ENCODE data around the gene MTCL1. TPM values are rescaled to one million over a fixed set of nuclear protein-coding genes. Genes with fewer than 3 reads are reported as not detected.

The MTCL1 gene
- total and polyA plus RNA-seq, 9 of the 15 experiments (the other 6 are each of a cell fraction or from before 2014, with no cell fraction given) = 0.21 to 7.4 (median 3.7) TPM

GRCh38 chr18:8763611-8764010 is 58.3 kb downstream of the MTCL1 start:
- intact Hi-C loops (cut with micrococcal nuclease) = no loop called here
- no TSS peak for BruUV-seq (replicated peaks)
- Histone ChIP-seq H3K79me2 (ENCODE audit: control insufficient read depth, insufficient read depth, low read length) (no peaks in the 10 kb centered on the region), H3K4me1 (replicated peaks in 1 of 2; ENCODE audit: control insufficient read depth in 2 of 2, insufficient read depth in 2 of 2, low read length in 2 of 2) (peaks cover 0 to 2% of the 10 kb centered on the region in 2 experiments; a peak in 1 of 5 replicates), H2AFZ (ENCODE audit: low read depth, low read length) (no peak overlapping the region), H3K9me3 (replicated peaks; ENCODE audit: control insufficient read depth, insufficient read depth, low read depth, low read length) (peaks cover 6% of the 10 kb centered on the region; the same call in 1 of the 2 replicates), H3K36me3 (ENCODE audit: control insufficient read depth, insufficient read depth, low read length) (no peaks in the 10 kb centered on the region), H3K4me3 (no peak overlapping the region), H3K4me2 (ENCODE audit: insufficient read depth, low read length) (no peak overlapping the region), H3K27ac (ENCODE audit: extremely low read depth, low read depth, low read length) (no peak overlapping the region), H3K27me3 (ENCODE audit: control insufficient read depth in 2 of 2, insufficient read depth in 2 of 2, low read length in 2 of 2) (peaks cover 0 to 6% of the 10 kb centered on the region in 2 experiments; a peak in 4 of 5 replicates), H3K9me1 (ENCODE audit: control insufficient read depth, insufficient read depth, low read length) (no peaks in the 10 kb centered on the region), H3K9ac (ENCODE audit: insufficient read depth in 1 of 2, low read depth in 2 of 2, low read length in 2 of 2) (no peak overlapping the region), H4K20me1 (replicated peaks; ENCODE audit: control insufficient read depth, insufficient read depth, low read length) (no peaks in the 10 kb centered on the region)
- no peak for DNase-seq (ENCODE audit: extremely low read depth in 1 of 4, low spot score in 3 of 4)
- FAIRE-seq = peak; percentile 23
- POLR2A ChIA-PET = no interaction called here
- CTCF ChIA-PET (ENCODE audit: low intra/inter-chr PET ratio) = interaction anchor here (0.7 kb wide), 1 partner anchor 1351 kb away, joined by 4 read pairs; no protein-coding TSS in a partner anchor
- in situ Hi-C loops (cut with MboI) = no loop called here
- TF ChIP-seq NCOA6 (IDR thresholded peaks at IDR 0.05) (no peak), L3MBTL2 (IDR thresholded peaks at IDR 0.05) (no peak), IRF2 (CRISPR knock-in tag; IDR thresholded peaks at IDR 0.05) (no peak), HDGF (IDR thresholded peaks at IDR 0.05) (no peak), ZBTB33 (CRISPR knock-in tag; IDR thresholded peaks at IDR 0.05) (no peak), SPI1 (IDR thresholded peaks at IDR 0.05; ENCODE audit: borderline replicate concordance, low read depth, low read length) (no peak), CBFA2T2 (conservative IDR thresholded peaks at IDR 0.05) (no peak), ZNF436 (CRISPR knock-in tag; IDR thresholded peaks at IDR 0.05) (no peak), ETV1 (tag; conservative IDR thresholded peaks at IDR 0.05; ENCODE audit: low read depth) (no peak), SMARCA4 (IDR thresholded peaks at IDR 0.05) (no peak)
- 6% methylated on average over 2 of the region's 2 CpGs for WGBS (ENCODE audit: insufficient coverage, low coverage, missing lambda C conversion rate)
- ATAC-seq = no peak

All from K562 (cell line).